HAP-1 (cell line): ENCODE results near the gene CENPO.

Experiments used
- DNase-seq, 2 experiments: peaks; one replicate each; pipeline ENCODE4 v3.0.0-alpha.2; 2016 to 2020; ENCODE audit warnings: low spot score in 2 of 2
- H3K27me3 ChIP-seq: fragments of 250-450 bp; sonication (Bioruptor Pico); 2 replicates; pipeline ENCODE4 v1.5.1; 2020; ENCODE audit warnings: low read depth, mild to moderate bottlenecking, moderate library complexity
- H3K36me3 ChIP-seq: fragments of 250-450 bp; sonication (Bioruptor Pico); replicated peaks from 2 replicates; pipeline ENCODE4 v1.5.1; 2020; ENCODE audit warnings: mild to moderate bottlenecking
- H3K4me1 ChIP-seq: fragments of 250-450 bp; sonication (Bioruptor Pico); 2 replicates; pipeline ENCODE4 v1.5.1; 2020; ENCODE audit warnings: mild to moderate bottlenecking
- H3K4me3 ChIP-seq: fragments of 250-450 bp; sonication (Bioruptor Pico); 2 replicates; pipeline ENCODE4 v1.5.1; 2020; ENCODE audit warnings: mild to moderate bottlenecking, moderate library complexity
- H3K9me3 ChIP-seq: fragments of 250-450 bp; sonication (Bioruptor Pico); 2 replicates; pipeline ENCODE4 v1.5.1; 2020; ENCODE audit warnings: mild to moderate bottlenecking, moderate library complexity
- in situ Hi-C: fragments of 300-500 bp; cut with MboI; formaldehyde crosslinking; loops from 3 replicates; pipeline ENCODE4 v1.14.3; 2020; ENCODE audit warnings: low sequenced_read_pairs, inconsistent platforms, mixed read lengths

The CENPO gene

DNA sequence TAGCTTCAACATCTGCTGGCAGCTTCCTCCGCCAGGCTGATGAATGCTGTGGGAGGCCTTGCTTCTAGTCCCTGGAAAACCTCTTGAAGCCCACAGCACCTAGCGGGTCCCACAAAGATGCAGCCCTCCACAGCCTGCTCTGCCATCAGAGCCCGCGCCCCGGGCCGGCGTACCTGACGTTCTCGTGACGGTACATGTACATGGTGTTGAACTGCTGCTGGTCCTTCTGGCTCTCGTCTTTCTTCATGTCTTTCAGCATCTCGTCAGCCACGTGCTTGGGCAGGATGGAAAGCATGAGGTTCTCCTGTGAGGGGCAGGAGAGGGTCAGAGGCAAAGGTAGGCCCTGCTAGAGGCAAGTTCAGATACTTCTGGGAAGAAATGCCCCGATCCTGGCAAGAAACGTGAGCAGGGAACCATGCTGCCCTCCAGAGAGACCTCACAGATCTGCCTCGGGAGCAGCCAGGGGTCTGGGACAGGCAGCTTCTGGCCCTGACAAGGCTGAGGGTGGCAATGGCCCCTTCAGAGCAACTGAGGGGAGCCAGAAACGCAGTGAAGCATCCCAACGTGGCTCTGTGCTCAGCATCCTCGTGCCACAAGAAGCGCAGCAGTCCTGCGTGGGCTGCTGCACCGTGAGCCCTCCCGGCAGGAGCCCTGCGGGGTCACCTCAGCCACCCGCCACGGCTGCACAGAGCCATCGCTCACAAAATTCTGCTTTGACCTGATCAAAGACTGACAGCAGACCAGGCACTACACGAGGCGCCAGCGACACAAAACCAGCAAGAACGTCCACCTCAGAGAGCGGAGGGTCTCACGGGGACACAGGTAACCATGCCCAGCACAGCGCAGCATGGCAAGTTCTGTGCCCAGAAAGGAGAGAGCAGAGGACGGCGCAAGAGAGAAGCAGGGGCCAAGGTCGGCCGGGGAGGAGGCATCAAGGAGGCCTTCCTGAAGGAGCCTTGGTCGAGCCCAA, 49.1 kb downstream of the CENPO start:
- DNase-seq, result no peak
- peaks cover 17% of the 10 kb centered on the region for H3K36me3 ChIP-seq
- no peaks in the 10 kb centered on the region for H3K27me3 ChIP-seq
- no peaks in the 10 kb centered on the region for H3K4me1 ChIP-seq
- no peak overlapping the region for H3K4me3 ChIP-seq
- in situ Hi-C loops, result no loop called here
- H3K9me3 ChIP-seq, result 0 out of 2 replicates have a peak, but pooled peaks cover 2% of the 10 kb centered on the region

- in situ Hi-C loops, result no loop called here
- peaks cover 13% of the 10 kb centered on the region for H3K36me3 ChIP-seq
- no peaks in the 10 kb centered on the region for H3K27me3 ChIP-seq
- H3K9me3 ChIP-seq, result peaks cover 7% of the 10 kb centered on the region
- no peak for DNase-seq
- no peak overlapping the region for H3K4me3 ChIP-seq
- no peaks in the 10 kb centered on the region for H3K4me1 ChIP-seq
These were observed 50.2 kb downstream of the CENPO start for GRCh38 chr2:24843330-24843860.

- Histone ChIP-seq H3K9me3 (peaks cover 7% of the 10 kb centered on the region), H3K4me3 (no peak overlapping the region), H3K27me3 (no peaks in the 10 kb centered on the region), H3K36me3 (peaks cover 13% of the 10 kb centered on the region), H3K4me1 (no peaks in the 10 kb centered on the region)
- DNase-seq, result no peak
- in situ Hi-C loops, result no loop called here
These were observed 50.9 kb downstream of the CENPO start for GRCh38 chr2:24844023-24844685.

- Histone ChIP-seq H3K4me1 (no peaks in the 10 kb centered on the region), H3K27me3 (no peaks in the 10 kb centered on the region), H3K36me3 (peaks cover 10% of the 10 kb centered on the region), H3K4me3 (no peak overlapping the region), H3K9me3 (peaks cover 7% of the 10 kb centered on the region)
- DNase-seq, result no peak
- in situ Hi-C loops, result no loop called here
These were observed 52.5 kb downstream of the CENPO start for GRCh38 chr2:24845691-24846090.

DNA sequence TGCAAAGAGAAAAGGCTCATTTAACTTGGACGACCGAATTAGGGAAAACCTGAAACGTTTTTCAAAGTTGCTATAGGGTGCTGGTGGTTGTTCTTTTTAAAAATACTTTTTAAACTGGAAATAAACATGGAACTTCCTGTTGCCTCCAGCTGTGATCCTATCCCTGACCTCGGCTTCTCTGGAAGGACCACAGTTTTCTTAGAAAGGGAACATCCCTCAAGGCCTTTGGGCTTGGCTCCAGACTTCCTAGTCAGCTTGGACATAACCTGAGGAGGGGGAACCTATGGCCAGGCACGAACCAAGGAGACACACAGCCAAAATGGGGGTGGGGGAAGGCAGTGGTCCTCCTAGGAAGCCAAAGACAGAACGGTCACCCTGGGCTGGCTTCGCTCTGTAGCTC, 57.7 kb downstream of the CENPO start:
- H3K9me3 ChIP-seq, result peaks cover 5% of the 10 kb centered on the region
- in situ Hi-C loops, result no loop called here
- H3K4me1 ChIP-seq, result no peaks in the 10 kb centered on the region
- H3K4me3 ChIP-seq, result no peak overlapping the region
- no peaks in the 10 kb centered on the region for H3K27me3 ChIP-seq
- no peak for DNase-seq
- H3K36me3 ChIP-seq, result peaks cover 4% of the 10 kb centered on the region

GRCh38 chr2:24852026-24852425, 58.8 kb downstream of the CENPO start:
- H3K4me3 ChIP-seq, result no peak overlapping the region
- no peak for DNase-seq
- H3K36me3 ChIP-seq, result peaks cover 4% of the 10 kb centered on the region
- in situ Hi-C loops, result no loop called here
- peaks cover 5% of the 10 kb centered on the region for H3K9me3 ChIP-seq
- H3K4me1 ChIP-seq, result no peaks in the 10 kb centered on the region
- H3K27me3 ChIP-seq, result no peaks in the 10 kb centered on the region

DNA sequence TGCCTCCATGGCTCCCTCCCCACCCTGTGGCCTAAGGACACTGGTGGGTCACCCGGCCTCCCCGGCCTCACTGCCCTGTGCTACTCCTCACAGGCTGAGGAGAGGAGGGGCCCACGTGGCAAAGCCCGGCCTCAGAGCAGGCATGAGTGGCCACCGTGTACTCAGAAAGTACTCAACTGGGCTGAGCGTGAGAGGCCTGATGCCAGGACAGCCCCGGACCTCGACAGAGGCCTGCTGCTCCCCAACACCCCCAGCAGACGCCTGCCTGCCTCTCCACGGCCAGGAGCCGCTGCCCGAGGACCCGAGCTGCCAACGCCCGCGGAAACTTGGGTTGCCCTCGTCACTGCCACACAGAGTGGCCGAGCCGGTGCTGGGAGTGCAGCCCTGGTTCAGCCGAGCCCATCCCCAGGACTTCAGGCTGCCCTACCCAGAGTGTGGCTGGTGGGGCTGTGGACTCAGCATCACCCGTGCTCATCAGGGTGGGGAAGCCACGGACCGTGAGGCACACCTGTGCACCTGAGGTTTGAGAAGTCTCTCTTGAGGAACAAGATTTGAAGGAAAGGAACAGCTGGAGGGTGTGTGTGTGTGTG, 59.3 kb downstream of the CENPO start:
- H3K9me3 ChIP-seq, result peaks cover 5% of the 10 kb centered on the region
- no peak overlapping the region for H3K4me3 ChIP-seq
- H3K36me3 ChIP-seq, result peaks cover 4% of the 10 kb centered on the region
- no peaks in the 10 kb centered on the region for H3K27me3 ChIP-seq
- in situ Hi-C loops, result no loop called here
- H3K4me1 ChIP-seq, result no peaks in the 10 kb centered on the region
- no peak for DNase-seq

DNA sequence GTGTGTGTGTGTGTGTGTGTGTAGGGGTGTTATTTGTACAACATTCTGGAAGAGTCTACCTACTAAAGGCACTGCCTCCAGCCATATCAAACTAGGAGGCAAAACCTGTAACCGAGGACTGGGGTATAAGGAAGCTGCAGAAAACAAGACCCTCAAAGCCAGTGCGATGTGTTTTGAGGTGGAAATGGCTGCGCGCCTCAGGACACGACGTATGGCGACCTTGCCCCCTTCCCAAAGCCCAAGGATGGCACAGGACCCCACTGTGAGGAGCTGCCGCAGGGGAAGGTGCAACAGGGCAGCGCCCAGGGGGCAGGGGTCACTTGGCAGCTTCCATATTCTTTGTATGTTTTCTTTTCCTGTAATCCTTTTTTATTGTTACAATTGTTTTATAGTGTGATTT, 59.8 kb downstream of the CENPO start:
- no peak for DNase-seq
- Histone ChIP-seq H3K27me3 (no peaks in the 10 kb centered on the region), H3K4me1 (no peaks in the 10 kb centered on the region), H3K4me3 (no peak overlapping the region), H3K36me3 (peaks cover 4% of the 10 kb centered on the region), H3K9me3 (peaks cover under 1% of the 10 kb centered on the region)
- in situ Hi-C loops, result no loop called here

- H3K27me3 ChIP-seq, result no peaks in the 10 kb centered on the region
- DNase-seq, result no peak
- H3K36me3 ChIP-seq, result peaks cover 4% of the 10 kb centered on the region
- H3K4me1 ChIP-seq, result no peaks in the 10 kb centered on the region
- H3K4me3 ChIP-seq, result no peak overlapping the region
- H3K9me3 ChIP-seq, result no peaks in the 10 kb centered on the region; the same call in 1 of the 2 replicates
- in situ Hi-C loops, result no loop called here
These were observed 60.8 kb downstream of the CENPO start for GRCh38 chr2:24853996-24854395.

DNA sequence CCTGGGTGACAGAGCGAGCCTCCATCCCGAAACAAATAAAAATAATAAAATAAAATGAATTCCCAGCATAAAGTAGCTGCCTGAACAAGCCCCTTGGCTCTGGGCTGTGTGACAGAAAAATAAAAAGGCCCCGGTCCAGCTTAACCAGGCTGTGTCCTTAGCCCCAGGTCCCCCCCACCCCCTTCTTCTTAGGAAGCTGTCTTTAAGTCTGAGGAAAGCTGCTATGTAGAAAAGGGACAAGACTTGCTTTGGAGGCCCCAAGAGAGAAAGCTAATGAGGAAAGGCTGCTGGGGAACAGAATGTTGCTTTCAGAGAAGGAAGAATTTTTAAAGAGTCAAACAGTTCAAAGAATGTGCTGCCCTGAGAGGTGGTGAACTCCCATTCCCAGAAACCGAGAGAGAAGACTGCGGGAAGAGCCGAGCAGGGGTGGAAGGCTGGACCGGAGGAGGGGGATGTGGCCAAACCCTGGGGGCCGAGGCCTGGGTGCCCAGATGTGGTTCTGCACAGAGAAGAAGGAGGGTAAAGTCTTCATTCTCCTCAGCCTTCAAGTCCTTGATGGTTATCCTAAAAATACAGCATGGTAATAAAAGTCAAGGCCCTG, 61.9 kb downstream of the CENPO start:
- in situ Hi-C loops, result no loop called here
- DNase-seq, result no peak
- no peaks in the 10 kb centered on the region for H3K4me1 ChIP-seq
- no peaks in the 10 kb centered on the region for H3K27me3 ChIP-seq
- no peak overlapping the region for H3K4me3 ChIP-seq
- no peaks in the 10 kb centered on the region for H3K9me3 ChIP-seq
- H3K36me3 ChIP-seq, result peaks cover 4% of the 10 kb centered on the region

GRCh38 chr2:24855726-24856125, 62.5 kb downstream of the CENPO start:
- H3K4me1 ChIP-seq, result no peaks in the 10 kb centered on the region
- in situ Hi-C loops, result no loop called here
- peaks cover 4% of the 10 kb centered on the region for H3K36me3 ChIP-seq
- no peaks in the 10 kb centered on the region for H3K27me3 ChIP-seq
- H3K9me3 ChIP-seq, result no peaks in the 10 kb centered on the region
- DNase-seq, result no peak
- no peak overlapping the region for H3K4me3 ChIP-seq

DNA sequence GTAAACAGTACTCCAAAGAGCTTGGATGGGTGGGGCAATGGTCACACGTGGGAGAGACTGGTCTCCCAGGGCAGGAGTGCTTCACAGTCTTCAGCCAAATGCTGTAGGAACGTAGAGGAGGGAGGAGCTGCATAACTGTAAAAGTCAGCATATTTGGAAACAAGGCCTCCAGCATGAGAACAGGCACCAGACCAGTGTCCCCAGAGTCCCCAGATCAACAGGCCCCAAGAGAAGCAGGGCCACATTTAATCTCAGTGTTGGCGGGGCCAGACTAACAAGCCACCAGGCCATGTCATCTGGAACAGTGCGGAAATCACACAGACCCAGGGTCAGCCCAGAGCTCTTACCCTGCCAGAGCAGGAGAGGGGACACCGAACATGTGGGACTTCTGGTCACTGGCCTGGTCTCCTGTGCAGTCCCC, 63.6 kb downstream of the CENPO start:
- Histone ChIP-seq H3K4me3 (no peak overlapping the region), H3K9me3 (no peaks in the 10 kb centered on the region), H3K36me3 (peaks cover 4% of the 10 kb centered on the region), H3K27me3 (no peaks in the 10 kb centered on the region), H3K4me1 (no peaks in the 10 kb centered on the region)
- in situ Hi-C loops, result no loop called here
- DNase-seq, result no peak

DNA sequence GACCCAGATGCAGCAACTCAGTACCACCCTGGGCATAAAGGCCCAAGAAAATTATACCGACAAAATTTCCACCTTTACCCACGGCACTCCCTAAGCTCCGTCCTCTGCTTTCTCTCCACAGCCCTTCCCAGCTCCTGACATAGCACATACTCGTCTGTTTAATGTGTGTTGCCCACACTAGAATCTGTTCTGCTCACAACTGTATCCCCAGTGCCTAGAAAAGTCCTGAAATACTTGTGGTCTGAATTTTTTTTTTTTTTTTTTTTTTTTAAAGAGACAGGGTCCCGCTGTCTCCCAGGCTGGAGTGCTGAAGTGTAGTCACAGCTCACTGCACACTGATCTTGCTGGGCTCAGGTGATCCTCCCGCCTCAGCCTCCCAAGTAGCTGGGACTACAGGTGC, 64.5 kb downstream of the CENPO start:
- DNase-seq, result no peak
- no peaks in the 10 kb centered on the region for H3K4me1 ChIP-seq
- H3K27me3 ChIP-seq, result no peaks in the 10 kb centered on the region
- in situ Hi-C loops, result no loop called here
- H3K4me3 ChIP-seq, result no peak overlapping the region
- no peaks in the 10 kb centered on the region for H3K9me3 ChIP-seq
- peaks cover 4% of the 10 kb centered on the region for H3K36me3 ChIP-seq
